Panc1 (cell line): ENCODE results near the gene SEPTIN5. TPM values are rescaled to one million over a fixed set of nuclear protein-coding genes. Genes with fewer than 3 reads are reported as not detected.

ENCODE experiments used
- ATAC-seq: fragments of 200-7000 bp; cut with Tn5 transposase; 2 replicates; pipeline ENCODE4 v1.9.1; 2020; ENCODE audit warnings: mild to moderate bottlenecking, moderate library complexity
- BruUV-seq: library from RNA; stranded (reverse); fragments of 400-500 nt; replicated peaks from 2 replicates; lab custom pipeline; 2021; lab: Mats Ljungman, UMichigan
- CTCF ChIA-PET: fragments of 300-600 bp; sonication (Branson Sonifier 250); formaldehyde crosslinking; loops from one replicate; lab custom pipeline; 2022; ENCODE audit warnings: antibody characterized with exemption; lab: Charles Lee
- POLR2A ChIA-PET: fragments of 300-600 bp; sonication (Branson Sonifier 250); formaldehyde crosslinking; loops from one replicate; lab custom pipeline; 2022; ENCODE audit warnings: antibody characterized with exemption; lab: Charles Lee
- DNase-seq: peaks from one replicate; pipeline ENCODE4 v3.0.0-alpha.2; 2010; ENCODE audit warnings: low read depth, low spot score
- H3K27ac ChIP-seq: 2 replicates; pipeline ENCODE4 v1.5.1; 2011; ENCODE audit warnings: mild to moderate bottlenecking, low read length, inconsistent platforms
- H3K27me3 ChIP-seq: fragments of 200-500 bp; sonication (Bioruptor generic); 2 replicates; pipeline ENCODE4 v1.6.0; 2014; ENCODE audit warnings: low read length, inconsistent platforms; ENCODE audit not compliant: control insufficient read depth, insufficient read depth
- H3K36me3 ChIP-seq: fragments of 200-500 bp; sonication (Bioruptor generic); 2 replicates; pipeline ENCODE4 v1.5.1; 2014; ENCODE audit warnings: inconsistent platforms, mild to moderate bottlenecking, low read length, moderate library complexity; ENCODE audit not compliant: control insufficient read depth, insufficient read depth
- H3K4me1 ChIP-seq: 2 replicates; pipeline ENCODE4 v1.5.1; 2011; ENCODE audit warnings: inconsistent platforms, mild to moderate bottlenecking, low read length, moderate library complexity; ENCODE audit not compliant: control insufficient read depth, insufficient read depth
- H3K4me3 ChIP-seq, 2 experiments: 2 replicates each; pipeline ENCODE4 v1.5.1; 2011 to 2012; ENCODE audit warnings: low read depth in 2 of 2, low read length in 2 of 2, mild to moderate bottlenecking in 2 of 2, inconsistent platforms in 1 of 2, moderate library complexity in 1 of 2
- H3K9me3 ChIP-seq: fragments of 200-500 bp; sonication (Bioruptor generic); 2 replicates; pipeline ENCODE4 v1.5.1; 2014; ENCODE audit warnings: low read depth, mild to moderate bottlenecking, inconsistent platforms, low read length, moderate library complexity; ENCODE audit not compliant: control insufficient read depth, insufficient read depth
- POLR2AphosphoS5 ChIP-seq: IDR thresholded peaks from 2 replicates; pipeline ENCODE4 v1.6.1; 2012; ENCODE audit warnings: mild to moderate bottlenecking, low read depth, low read length, moderate library complexity
- SIN3A ChIP-seq: IDR thresholded peaks from 2 replicates; pipeline ENCODE4 v1.6.1; 2012; ENCODE audit warnings: low read depth, mild to moderate bottlenecking, low read length, moderate library complexity, borderline replicate concordance; ENCODE audit not compliant: insufficient read depth
- TCF7L2 ChIP-seq: IDR thresholded peaks from 2 replicates; pipeline ENCODE4 v1.6.1; 2011; ENCODE audit warnings: mild to moderate bottlenecking, low read depth, low read length, inconsistent platforms
- in situ Hi-C: cut with HindIII; loops from 2 replicates; pipeline ENCODE4 v1.10.0; 2016; ENCODE audit warnings: low sequenced_read_pairs, low pct_unique_long_range_greater_than_20kb
- intact Hi-C: fragments of 100-400 bp; cut with micrococcal nuclease; formaldehyde crosslinking; loops from one replicate; pipeline ENCODE4 v1.10.0; 2022; ENCODE audit not compliant: unreplicated experiment
- total RNA-seq: library from RNA; stranded (reverse); gene quantifications from one replicate; pipeline ENCODE4 v1.2.1, GENCODE V29; 2021; ENCODE audit not compliant: unreplicated experiment
- TF ChIP-seq, protein P1 (sequence below), 2 experiments: IDR thresholded peaks; 2 replicates each; pipeline ENCODE4 v1.6.1; 2011 to 2012; ENCODE audit warnings: low read depth in 2 of 2, control low read depth in 1 of 2, low read length in 1 of 2, mild to moderate bottlenecking in 1 of 2, moderate library complexity in 1 of 2; ENCODE audit not compliant: insufficient read depth in 1 of 2
- TF ChIP-seq, protein P2 (sequence below): fragments of 450-650 bp; IDR thresholded peaks from 2 replicates; pipeline ENCODE4 v1.5.1; 2017; ENCODE audit warnings: mild to moderate bottlenecking

Gene SEPTIN5
- total RNA-seq, 1 experiment from 2014 or later, result 17.2 TPM

DNA sequence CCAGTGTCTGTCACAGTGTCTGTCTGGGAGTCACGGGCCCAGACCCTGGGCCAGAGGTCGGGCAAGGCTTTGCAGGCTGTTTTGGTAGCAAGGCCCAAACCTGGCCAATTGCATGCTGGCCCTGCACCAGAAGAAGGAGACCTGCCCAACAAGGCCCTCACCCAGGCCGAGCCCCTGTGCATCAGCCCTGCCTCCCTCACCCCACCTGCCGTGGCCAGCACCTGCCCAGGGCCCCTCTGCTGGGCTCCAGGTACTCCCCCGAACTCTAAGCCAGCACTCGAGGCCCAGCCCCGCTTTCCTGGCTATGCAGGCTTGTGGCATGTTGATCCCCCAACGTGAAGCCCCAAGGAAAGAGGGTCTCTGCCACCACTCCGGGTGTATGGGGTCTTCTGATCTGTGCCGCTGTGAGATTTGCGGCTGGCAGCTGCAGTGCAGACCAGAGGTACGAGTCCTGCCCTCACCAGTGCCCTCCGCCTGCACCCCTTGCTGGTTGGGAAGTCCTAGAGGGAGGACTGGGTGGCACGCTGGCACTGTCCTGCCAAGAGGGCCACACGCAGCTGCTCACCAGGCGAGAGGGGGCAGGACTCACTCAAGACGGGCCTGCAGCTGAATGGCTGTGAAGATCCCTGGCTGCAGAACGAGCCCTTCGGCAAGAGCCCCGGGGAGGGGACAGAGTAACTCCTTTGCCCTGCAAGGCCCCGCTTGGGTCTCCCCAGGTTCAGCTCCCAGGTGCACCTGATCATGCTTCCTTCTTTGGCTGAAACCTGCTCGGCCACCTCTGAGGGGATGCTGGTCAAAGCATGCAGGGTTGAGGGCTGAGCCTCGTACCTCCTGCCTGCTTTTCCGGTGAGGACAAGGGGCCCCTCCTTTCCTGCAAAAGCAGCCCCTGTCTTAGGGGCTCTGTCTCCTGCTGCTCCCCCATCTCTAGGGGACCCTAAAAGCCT, 6.7 kb upstream of the SEPTIN5 start:
- Histone ChIP-seq H3K27ac (no peak overlapping the region), H3K36me3 (no peaks in the 10 kb centered on the region), H3K27me3 (no peaks in the 10 kb centered on the region), H3K9me3 (no peaks in the 10 kb centered on the region), H3K4me1 (no peaks in the 10 kb centered on the region), H3K4me3 (no peak overlapping the region)
- intact Hi-C loops (no loop called here), in situ Hi-C loops (no loop called here)
- no peak for DNase-seq
- no TSS peak for BruUV-seq
- CTCF ChIA-PET, result no interaction called here
- TF ChIP-seq, protein P1, sequence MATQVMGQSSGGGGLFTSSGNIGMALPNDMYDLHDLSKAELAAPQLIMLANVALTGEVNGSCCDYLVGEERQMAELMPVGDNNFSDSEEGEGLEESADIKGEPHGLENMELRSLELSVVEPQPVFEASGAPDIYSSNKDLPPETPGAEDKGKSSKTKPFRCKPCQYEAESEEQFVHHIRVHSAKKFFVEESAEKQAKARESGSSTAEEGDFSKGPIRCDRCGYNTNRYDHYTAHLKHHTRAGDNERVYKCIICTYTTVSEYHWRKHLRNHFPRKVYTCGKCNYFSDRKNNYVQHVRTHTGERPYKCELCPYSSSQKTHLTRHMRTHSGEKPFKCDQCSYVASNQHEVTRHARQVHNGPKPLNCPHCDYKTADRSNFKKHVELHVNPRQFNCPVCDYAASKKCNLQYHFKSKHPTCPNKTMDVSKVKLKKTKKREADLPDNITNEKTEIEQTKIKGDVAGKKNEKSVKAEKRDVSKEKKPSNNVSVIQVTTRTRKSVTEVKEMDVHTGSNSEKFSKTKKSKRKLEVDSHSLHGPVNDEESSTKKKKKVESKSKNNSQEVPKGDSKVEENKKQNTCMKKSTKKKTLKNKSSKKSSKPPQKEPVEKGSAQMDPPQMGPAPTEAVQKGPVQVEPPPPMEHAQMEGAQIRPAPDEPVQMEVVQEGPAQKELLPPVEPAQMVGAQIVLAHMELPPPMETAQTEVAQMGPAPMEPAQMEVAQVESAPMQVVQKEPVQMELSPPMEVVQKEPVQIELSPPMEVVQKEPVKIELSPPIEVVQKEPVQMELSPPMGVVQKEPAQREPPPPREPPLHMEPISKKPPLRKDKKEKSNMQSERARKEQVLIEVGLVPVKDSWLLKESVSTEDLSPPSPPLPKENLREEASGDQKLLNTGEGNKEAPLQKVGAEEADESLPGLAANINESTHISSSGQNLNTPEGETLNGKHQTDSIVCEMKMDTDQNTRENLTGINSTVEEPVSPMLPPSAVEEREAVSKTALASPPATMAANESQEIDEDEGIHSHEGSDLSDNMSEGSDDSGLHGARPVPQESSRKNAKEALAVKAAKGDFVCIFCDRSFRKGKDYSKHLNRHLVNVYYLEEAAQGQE (IDR thresholded peaks at IDR 0.05; ENCODE audit: insufficient read depth in 1 of 2, low read depth in 2 of 2, low read length in 1 of 2), result no peak
- TF ChIP-seq POLR2AphosphoS5 (no peak), TCF7L2 (no peak), SIN3A (no peak)
- TF ChIP-seq, protein P2, sequence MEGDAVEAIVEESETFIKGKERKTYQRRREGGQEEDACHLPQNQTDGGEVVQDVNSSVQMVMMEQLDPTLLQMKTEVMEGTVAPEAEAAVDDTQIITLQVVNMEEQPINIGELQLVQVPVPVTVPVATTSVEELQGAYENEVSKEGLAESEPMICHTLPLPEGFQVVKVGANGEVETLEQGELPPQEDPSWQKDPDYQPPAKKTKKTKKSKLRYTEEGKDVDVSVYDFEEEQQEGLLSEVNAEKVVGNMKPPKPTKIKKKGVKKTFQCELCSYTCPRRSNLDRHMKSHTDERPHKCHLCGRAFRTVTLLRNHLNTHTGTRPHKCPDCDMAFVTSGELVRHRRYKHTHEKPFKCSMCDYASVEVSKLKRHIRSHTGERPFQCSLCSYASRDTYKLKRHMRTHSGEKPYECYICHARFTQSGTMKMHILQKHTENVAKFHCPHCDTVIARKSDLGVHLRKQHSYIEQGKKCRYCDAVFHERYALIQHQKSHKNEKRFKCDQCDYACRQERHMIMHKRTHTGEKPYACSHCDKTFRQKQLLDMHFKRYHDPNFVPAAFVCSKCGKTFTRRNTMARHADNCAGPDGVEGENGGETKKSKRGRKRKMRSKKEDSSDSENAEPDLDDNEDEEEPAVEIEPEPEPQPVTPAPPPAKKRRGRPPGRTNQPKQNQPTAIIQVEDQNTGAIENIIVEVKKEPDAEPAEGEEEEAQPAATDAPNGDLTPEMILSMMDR, result no peak
- ATAC-seq, result no peak
- POLR2A ChIA-PET, result no interaction called here

DNA sequence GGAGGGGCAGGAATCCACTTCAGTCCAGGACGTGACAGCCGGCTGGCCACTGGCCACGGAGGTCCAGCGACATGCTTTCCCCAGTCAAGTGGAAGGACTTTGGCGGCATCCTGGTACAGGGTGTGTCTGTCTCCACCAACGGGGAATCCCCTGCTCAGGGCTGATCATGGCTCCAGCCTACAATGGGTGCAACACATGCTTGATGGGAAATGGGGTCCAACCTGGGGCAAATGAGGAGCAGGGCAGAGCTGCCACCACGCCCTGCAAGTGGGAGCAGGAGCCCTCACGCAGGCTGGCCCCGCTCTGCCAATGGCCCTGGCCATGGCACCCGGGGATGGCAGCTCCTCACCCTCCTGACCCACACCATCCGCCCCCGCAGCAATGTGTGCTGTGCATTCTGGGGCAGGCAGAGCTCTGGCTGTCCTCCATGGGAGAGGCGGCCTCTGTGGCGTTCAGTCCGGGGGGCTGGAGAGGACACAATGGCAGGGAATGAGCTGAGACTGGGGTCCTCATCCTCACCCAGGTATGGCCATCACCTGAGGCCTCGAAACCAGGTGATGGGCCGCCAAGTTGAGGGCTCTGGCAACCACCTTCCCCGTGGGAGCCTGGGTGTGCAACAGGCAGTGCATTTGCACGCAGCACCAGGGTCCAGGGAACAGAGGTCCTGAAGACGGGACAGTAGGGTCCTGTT, 5.8 kb upstream of the SEPTIN5 start:
- H3K27ac ChIP-seq, result no peak overlapping the region
- no peak for ATAC-seq
- H3K4me3 ChIP-seq, result no peak overlapping the region
- intact Hi-C loops (no loop called here), in situ Hi-C loops (no loop called here)
- ChIA-PET POLR2A (no interaction called here), CTCF (no interaction called here)
- no peaks in the 10 kb centered on the region for H3K9me3 ChIP-seq
- TF ChIP-seq SIN3A, result no peak
- TF ChIP-seq, protein P1 (IDR thresholded peaks at IDR 0.05; ENCODE audit: insufficient read depth in 1 of 2, low read depth in 2 of 2, low read length in 1 of 2), result no peak
- no peak for TF ChIP-seq TCF7L2
- TF ChIP-seq, protein P2, result no peak
- TF ChIP-seq POLR2AphosphoS5, result no peak
- no peak for DNase-seq
- no peaks in the 10 kb centered on the region for H3K36me3 ChIP-seq
- H3K4me1 ChIP-seq, result no peaks in the 10 kb centered on the region
- H3K27me3 ChIP-seq, result no peaks in the 10 kb centered on the region
- no TSS peak for BruUV-seq
